ENCODE data around the gene WWC1. TPM values are rescaled to one million over a fixed set of nuclear protein-coding genes. Genes with fewer than 3 reads are reported as not detected.

Gene WWC1
- polyA plus RNA-seq, 1 experiment, result 5.2 TPM

GRCh38 chr5:168342151-168342825 is 50.8 kb downstream of the WWC1 start:
- H3K9me3 ChIP-seq (ENCODE audit: control insufficient read depth, insufficient read depth, low read length), result no peaks in the 10 kb centered on the region
- CTCF ChIA-PET, result no interaction called here
- DNase-seq (ENCODE audit: low read depth, low spot score), result no peak
- H3K27ac ChIP-seq (ENCODE audit: low read depth, low read length), result no peak overlapping the region
- no peak for TF ChIP-seq CTCF (IDR thresholded peaks at IDR 0.05; ENCODE audit: low read depth, low read length)
- H3K27me3 ChIP-seq (ENCODE audit: control insufficient read depth, insufficient read depth, low read length), result no peaks in the 10 kb centered on the region
- POLR2A ChIA-PET, result no interaction called here
- no peak overlapping the region for H3K4me3 ChIP-seq (ENCODE audit: low read depth, low read length)

- Histone ChIP-seq H3K27ac (ENCODE audit: low read depth, low read length) (no peak overlapping the region), H3K4me3 (ENCODE audit: low read depth, low read length) (no peak overlapping the region), H3K27me3 (ENCODE audit: control insufficient read depth, insufficient read depth, low read length) (no peaks in the 10 kb centered on the region), H3K9me3 (ENCODE audit: control insufficient read depth, insufficient read depth, low read length) (no peaks in the 10 kb centered on the region)
- POLR2A ChIA-PET, result no interaction called here
- no peak for TF ChIP-seq CTCF (IDR thresholded peaks at IDR 0.05; ENCODE audit: low read depth, low read length)
- CTCF ChIA-PET, result no interaction called here
- DNase-seq (ENCODE audit: low read depth, low spot score), result no peak
Measured at GRCh38 chr5:168342985-168343384, 51.5 kb downstream of the WWC1 start.

- CTCF ChIA-PET, result no interaction called here
- no peak for TF ChIP-seq CTCF (IDR thresholded peaks at IDR 0.05; ENCODE audit: low read depth, low read length)
- Histone ChIP-seq H3K9me3 (ENCODE audit: control insufficient read depth, insufficient read depth, low read length) (no peaks in the 10 kb centered on the region), H3K4me3 (ENCODE audit: low read depth, low read length) (no peak overlapping the region), H3K27ac (ENCODE audit: low read depth, low read length) (no peak overlapping the region), H3K27me3 (ENCODE audit: control insufficient read depth, insufficient read depth, low read length) (no peaks in the 10 kb centered on the region)
- POLR2A ChIA-PET, result no interaction called here
- no peak for DNase-seq (ENCODE audit: low read depth, low spot score)
Measured at GRCh38 chr5:168346417-168346816, 55.0 kb downstream of the WWC1 start.

GRCh38 chr5:168347368-168348083 is 56.1 kb downstream of the WWC1 start:
- no peak for TF ChIP-seq CTCF (IDR thresholded peaks at IDR 0.05; ENCODE audit: low read depth, low read length)
- H3K27ac ChIP-seq (ENCODE audit: low read depth, low read length), result no peak overlapping the region
- DNase-seq (ENCODE audit: low read depth, low spot score), result no peak
- H3K9me3 ChIP-seq (ENCODE audit: control insufficient read depth, insufficient read depth, low read length), result no peaks in the 10 kb centered on the region
- CTCF ChIA-PET, result no interaction called here
- POLR2A ChIA-PET, result no interaction called here
- no peak overlapping the region for H3K4me3 ChIP-seq (ENCODE audit: low read depth, low read length)
- no peaks in the 10 kb centered on the region for H3K27me3 ChIP-seq (ENCODE audit: control insufficient read depth, insufficient read depth, low read length)

GRCh38 chr5:168348084-168348414 is 56.6 kb downstream of the WWC1 start:
- no peak for DNase-seq (ENCODE audit: low read depth, low spot score)
- TF ChIP-seq CTCF (IDR thresholded peaks at IDR 0.05; ENCODE audit: low read depth, low read length), result no peak
- no peak overlapping the region for H3K27ac ChIP-seq (ENCODE audit: low read depth, low read length)
- no peak overlapping the region for H3K4me3 ChIP-seq (ENCODE audit: low read depth, low read length)
- CTCF ChIA-PET, result no interaction called here
- no peaks in the 10 kb centered on the region for H3K27me3 ChIP-seq (ENCODE audit: control insufficient read depth, insufficient read depth, low read length)
- POLR2A ChIA-PET, result no interaction called here
- H3K9me3 ChIP-seq (ENCODE audit: control insufficient read depth, insufficient read depth, low read length), result no peaks in the 10 kb centered on the region
